Measurements from ENCODE around the gene AFG1L. TPM values are rescaled to one million over a fixed set of nuclear protein-coding genes. Genes with fewer than 3 reads are reported as not detected.

The AFG1L gene
- total RNA-seq, 1 donor from 2014 or later, result 9.3 TPM

GRCh38 chr6:108555399-108556052 lies 260.7 kb downstream of the AFG1L start:
- H3K36me3 Mint-ChIP-seq, result no peaks in the 10 kb centered on the region
- peaks cover 17% of the 10 kb centered on the region for H3K4me1 Mint-ChIP-seq

GRCh38 chr6:108556250-108556649 lies 261.4 kb downstream of the AFG1L start:
- no peaks in the 10 kb centered on the region for H3K9me3 Mint-ChIP-seq
- DNase-seq (ENCODE audit: low spot score in 2 of 2, unreplicated experiment in 2 of 2), result no peak
- no peaks in the 10 kb centered on the region for H3K27me3 Mint-ChIP-seq (ENCODE audit: low read depth)
- peak overlapping the region; percentile 95 for H3K27ac Mint-ChIP-seq
- no peaks in the 10 kb centered on the region for H3K36me3 Mint-ChIP-seq
- peaks cover 17% of the 10 kb centered on the region for H3K4me1 Mint-ChIP-seq
- no peak for TF ChIP-seq CTCF (IDR thresholded peaks at IDR 0.05; ENCODE audit: unreplicated experiment)
- no peak overlapping the region for H3K4me3 Mint-ChIP-seq

More at GRCh38 chr6:108555399-108556052, 260.7 kb downstream of the AFG1L start:
- TF ChIP-seq CTCF (IDR thresholded peaks at IDR 0.05; ENCODE audit: unreplicated experiment), result no peak
- Mint-ChIP-seq H3K27me3 (ENCODE audit: low read depth) (no peaks in the 10 kb centered on the region), H3K9me3 (no peaks in the 10 kb centered on the region), H3K4me3 (no peak overlapping the region), H3K27ac (peak overlapping the region; percentile 43)
- DNase-seq (ENCODE audit: low spot score in 2 of 2, unreplicated experiment in 2 of 2), result no peak

GRCh38 chr6:108556866-108557493 lies 262.1 kb downstream of the AFG1L start:
- no peak for TF ChIP-seq CTCF (IDR thresholded peaks at IDR 0.05; ENCODE audit: unreplicated experiment)
- Mint-ChIP-seq H3K9me3 (no peaks in the 10 kb centered on the region), H3K27me3 (ENCODE audit: low read depth) (no peaks in the 10 kb centered on the region), H3K4me1 (peaks cover 18% of the 10 kb centered on the region), H3K27ac (peak overlapping the region; percentile 95), H3K36me3 (no peaks in the 10 kb centered on the region), H3K4me3 (peak overlapping the region; percentile 72)
- DNase-seq (ENCODE audit: low spot score in 2 of 2, unreplicated experiment in 2 of 2), result peak in 1 of 2 experiments; percentile 46

GRCh38 chr6:108557494-108558371 lies 262.9 kb downstream of the AFG1L start:
- Mint-ChIP-seq H3K36me3 (no peaks in the 10 kb centered on the region), H3K27me3 (ENCODE audit: low read depth) (no peaks in the 10 kb centered on the region), H3K4me3 (peak overlapping the region; percentile 90), H3K27ac (peak overlapping the region; percentile 99), H3K9me3 (no peaks in the 10 kb centered on the region), H3K4me1 (peaks cover 25% of the 10 kb centered on the region)
- peak; percentile 84 to 85 for DNase-seq (ENCODE audit: low spot score in 2 of 2, unreplicated experiment in 2 of 2)
- TF ChIP-seq CTCF (IDR thresholded peaks at IDR 0.05; ENCODE audit: unreplicated experiment), result no peak

- H3K4me3 Mint-ChIP-seq, result peak overlapping the region; percentile 90
- H3K27me3 Mint-ChIP-seq (ENCODE audit: low read depth), result no peaks in the 10 kb centered on the region
- no peak for TF ChIP-seq CTCF (IDR thresholded peaks at IDR 0.05; ENCODE audit: unreplicated experiment)
- H3K9me3 Mint-ChIP-seq, result no peaks in the 10 kb centered on the region
- peak overlapping the region; percentile 99 for H3K27ac Mint-ChIP-seq
- peaks cover 32% of the 10 kb centered on the region for H3K4me1 Mint-ChIP-seq
- no peaks in the 10 kb centered on the region for H3K36me3 Mint-ChIP-seq
- peak; percentile 95 for DNase-seq (ENCODE audit: low spot score in 2 of 2, unreplicated experiment in 2 of 2)
Measured at GRCh38 chr6:108558372-108559096, 263.7 kb downstream of the AFG1L start.

Data from mesothelial cell of epicardium (in vitro differentiated cells).